HG03439 (cell line): Measurements from ENCODE around the gene SV2B.
"Not testable (repeated sequence)": the region's sequence is repeated elsewhere in the genome, so short reads cannot be mapped to it uniquely, and the experiment has no call there.

ENCODE experiments used
- ATAC-seq: cut with Tn5 transposase; IDR thresholded peaks from one replicate; pipeline ENCODE4 v1.9.1; 2021; ENCODE audit warnings: mild to moderate bottlenecking, moderate library complexity; ENCODE audit not compliant: unreplicated experiment

SV2B gene

GRCh38 chr15:91302588-91303439 is 202.8 kb downstream of the SV2B start:
- no peak for ATAC-seq

- ATAC-seq, result no peak
These were observed 204.2 kb downstream of the SV2B start for GRCh38 chr15:91304210-91304609.

DNA sequence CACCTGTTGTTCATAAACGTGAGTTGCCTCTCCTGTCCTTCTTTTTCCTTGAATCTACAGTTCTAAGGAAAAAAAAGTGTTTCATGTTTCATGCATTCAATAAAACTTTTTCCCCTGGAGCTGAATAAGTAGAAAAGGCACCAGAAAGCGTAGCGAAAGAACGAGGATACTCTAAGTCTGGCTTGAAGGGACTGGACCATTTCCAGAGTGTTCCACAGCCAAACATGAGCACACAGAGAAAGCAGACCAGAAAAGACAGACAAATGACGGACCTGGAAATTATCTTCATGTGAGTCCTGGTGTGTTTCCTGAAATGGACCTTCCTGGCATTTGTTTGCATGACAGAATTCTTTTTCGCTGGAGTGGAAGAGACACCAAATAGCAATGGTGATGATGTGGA is 204.7 kb downstream of the SV2B start:
- ATAC-seq, result no peak

DNA sequence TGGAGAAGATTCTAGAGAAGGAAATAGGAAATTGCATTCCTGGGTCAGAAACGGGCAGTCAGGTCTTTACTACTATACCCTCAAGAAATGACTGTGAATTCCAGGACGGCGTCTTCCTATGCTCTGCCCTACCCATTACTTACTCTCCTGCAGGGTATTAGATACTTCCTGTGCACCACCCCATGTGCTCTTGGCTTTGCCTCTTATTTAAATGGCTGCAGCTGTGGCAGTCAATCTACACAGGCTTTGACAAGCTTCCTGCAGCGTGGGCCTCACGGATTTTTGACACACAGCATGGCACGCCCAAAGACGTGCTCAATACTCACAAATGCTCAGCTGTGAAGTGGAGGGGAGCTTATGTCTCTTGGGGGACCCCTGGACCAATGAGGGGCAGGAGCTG is 206.1 kb downstream of the SV2B start:
- no peak for ATAC-seq

GRCh38 chr15:91307601-91308000 is 207.5 kb downstream of the SV2B start:
- ATAC-seq, result no peak

DNA sequence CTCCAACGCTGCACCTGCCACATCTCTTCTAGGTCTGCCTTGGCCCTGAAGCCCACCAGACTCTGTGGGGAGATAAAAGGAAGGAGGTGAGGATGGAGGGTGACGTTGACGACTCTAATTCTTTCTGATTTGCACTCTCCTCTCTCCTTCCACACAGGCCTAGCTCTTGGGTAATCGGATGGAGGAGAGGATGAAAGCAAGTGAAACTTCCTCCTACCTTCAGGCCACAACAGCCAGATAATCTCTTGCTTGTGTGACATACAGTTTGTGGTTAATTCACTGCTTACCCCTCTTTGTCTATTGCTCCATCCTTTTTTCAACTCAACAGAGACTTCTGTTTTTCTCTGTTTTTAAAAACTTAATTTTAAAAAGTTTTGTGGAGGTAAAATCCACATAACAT is 208.1 kb downstream of the SV2B start:
- no peak for ATAC-seq

GRCh38 chr15:91308855-91309254 is 208.8 kb downstream of the SV2B start:
- no peak for ATAC-seq

GRCh38 chr15:91311986-91312385 is 211.9 kb downstream of the SV2B start:
- ATAC-seq, result no peak

DNA sequence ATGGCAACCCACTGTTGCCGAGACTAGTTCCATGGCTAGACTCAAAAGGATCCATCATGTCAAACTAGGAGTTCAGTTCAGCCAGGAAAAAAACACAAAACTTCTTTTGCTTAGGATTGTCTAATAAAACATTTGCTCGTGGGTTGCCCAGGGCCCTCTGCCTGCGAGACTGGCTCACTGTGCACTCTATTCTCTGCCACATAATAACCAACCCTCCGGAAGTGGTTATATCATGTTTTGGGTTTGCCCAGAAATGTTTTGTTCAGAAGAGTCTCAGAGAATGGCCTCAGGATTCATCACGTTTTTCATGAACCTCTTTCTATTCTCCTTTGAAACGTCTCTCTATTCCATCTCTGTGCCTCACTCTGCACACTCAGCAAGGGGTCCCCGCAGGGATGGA is 216.1 kb downstream of the SV2B start:
- ATAC-seq, result no peak

DNA sequence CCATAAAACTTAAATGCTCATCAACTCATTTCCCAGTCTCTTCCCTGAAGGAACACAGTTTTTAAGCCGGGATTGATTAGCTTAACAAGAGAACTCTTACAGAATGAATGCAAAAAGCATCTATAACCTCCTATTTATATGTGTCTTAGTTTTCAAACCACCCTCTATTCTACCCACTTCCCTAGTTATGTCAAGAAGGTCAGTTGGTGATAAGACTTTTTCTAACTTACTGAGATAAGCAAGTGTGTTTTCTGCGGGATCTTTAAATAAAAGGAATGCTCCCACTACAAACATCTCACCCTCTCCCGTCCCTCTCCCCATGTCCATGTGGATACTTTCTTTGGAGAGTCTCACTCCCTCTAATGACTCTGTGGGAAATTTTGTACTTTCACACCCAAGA is 218.5 kb downstream of the SV2B start:
- ATAC-seq, result no peak

- no peak for ATAC-seq
These were observed 218.9 kb downstream of the SV2B start for GRCh38 chr15:91318931-91319330.

GRCh38 chr15:91319371-91320059 is 219.5 kb downstream of the SV2B start:
- ATAC-seq, result no peak

GRCh38 chr15:91320101-91320500 is 220.0 kb downstream of the SV2B start:
- ATAC-seq, result no peak

GRCh38 chr15:91329914-91330313 is 229.9 kb downstream of the SV2B start:
- no peak for ATAC-seq

DNA sequence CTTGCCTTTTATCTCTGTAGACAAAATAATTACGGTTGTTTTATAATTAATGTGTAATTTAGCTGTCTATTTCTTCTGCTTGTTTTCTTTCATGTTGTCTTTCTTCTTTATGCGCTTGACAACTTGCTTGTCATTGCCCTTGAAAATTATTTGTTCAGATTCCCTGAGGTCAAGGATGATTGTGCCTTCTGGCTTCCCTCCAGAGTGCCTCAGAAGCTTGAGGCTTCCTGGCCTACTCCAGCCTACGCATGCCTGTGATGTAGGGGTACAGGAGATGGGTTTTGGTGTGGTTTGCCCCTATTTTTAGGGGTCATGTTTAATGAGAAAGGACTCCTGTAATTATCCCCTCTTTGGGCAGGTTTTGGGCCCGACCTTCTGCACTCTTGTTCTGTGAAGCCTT is 231.5 kb downstream of the SV2B start:
- ATAC-seq, result no peak

- ATAC-seq, result no peak
These were observed 235.6 kb downstream of the SV2B start for GRCh38 chr15:91335702-91336101.

GRCh38 chr15:91336687-91337086 is 236.6 kb downstream of the SV2B start:
- ATAC-seq, result no peak

GRCh38 chr15:91338766-91339165 is 238.7 kb downstream of the SV2B start:
- ATAC-seq, result no peak

GRCh38 chr15:91342097-91342496 is 242.0 kb downstream of the SV2B start:
- ATAC-seq, result no peak

DNA sequence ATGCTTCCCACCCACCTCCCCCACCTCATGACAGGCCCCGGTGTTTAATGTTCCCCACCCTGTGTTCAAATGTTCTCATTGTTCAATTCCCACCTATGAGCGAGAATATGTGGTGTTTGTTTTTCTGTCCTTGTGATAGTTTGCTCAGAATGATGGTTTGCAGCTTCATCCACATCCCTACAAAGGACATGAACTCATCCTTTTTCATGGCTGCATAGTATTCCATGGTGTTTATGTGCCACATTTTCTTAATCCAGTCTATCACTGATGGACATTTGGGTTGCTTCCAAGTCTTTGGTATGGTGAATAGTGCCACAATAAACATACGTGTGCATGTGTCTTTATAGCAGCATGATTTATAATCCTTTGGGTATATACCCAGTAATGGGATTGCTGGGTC is 244.9 kb downstream of the SV2B start:
- ATAC-seq, result not testable (repeated sequence)

- ATAC-seq, result no peak
These were observed 245.7 kb downstream of the SV2B start for GRCh38 chr15:91345736-91346135.

DNA sequence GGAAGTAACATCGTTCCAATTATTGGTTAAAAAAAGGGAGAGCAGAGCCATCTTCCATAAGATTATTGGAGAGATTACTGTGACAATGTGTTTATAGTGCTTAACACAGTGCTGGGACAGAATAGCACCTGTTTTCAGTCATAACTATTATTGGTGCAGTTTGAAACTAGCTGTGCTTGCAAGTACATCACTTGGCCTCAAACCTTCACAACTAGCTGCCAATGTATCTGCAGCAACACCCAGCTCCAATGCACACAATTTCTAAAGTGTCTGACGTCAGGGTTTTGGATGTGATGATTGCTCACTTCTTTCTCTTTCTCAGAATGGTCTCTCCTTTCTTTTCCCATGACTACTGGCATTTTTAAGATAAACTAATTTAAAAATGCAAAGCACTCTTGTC is 246.2 kb downstream of the SV2B start:
- ATAC-seq, result no peak
